GM21529 (cell line): ENCODE measurements around the gene CELA1.
"Not testable (repeated sequence)": the region's sequence is repeated elsewhere in the genome, so short reads cannot be mapped to it uniquely, and the experiment has no call there.

Experiments used
- ATAC-seq: cut with Tn5 transposase; IDR thresholded peaks from one replicate; pipeline ENCODE4 v1.9.1; 2021; ENCODE audit not compliant: unreplicated experiment

CELA1 gene

GRCh38 chr12:51318846-51319599, 27.5 kb downstream of the CELA1 start:
- ATAC-seq = no peak

- not testable (repeated sequence) for ATAC-seq
Measured at GRCh38 chr12:51318057-51318806, 28.2 kb downstream of the CELA1 start.

GRCh38 chr12:51311389-51311788, 35.1 kb downstream of the CELA1 start:
- no peak for ATAC-seq

GRCh38 chr12:51307655-51308593, 38.6 kb downstream of the CELA1 start:
- no peak for ATAC-seq

GRCh38 chr12:51306507-51306906, 40.0 kb downstream of the CELA1 start:
- no peak for ATAC-seq

- ATAC-seq = not testable (repeated sequence)
Measured at GRCh38 chr12:51300768-51301167, 45.7 kb downstream of the CELA1 start.

GRCh38 chr12:51295651-51296050, 50.8 kb downstream of the CELA1 start:
- ATAC-seq = no peak

GRCh38 chr12:51294097-51294496, 52.4 kb downstream of the CELA1 start:
- not testable (repeated sequence) for ATAC-seq

- no peak for ATAC-seq
Measured at GRCh38 chr12:51293696-51294095, 52.8 kb downstream of the CELA1 start.

GRCh38 chr12:51291603-51292513, 54.6 kb downstream of the CELA1 start:
- not testable (repeated sequence) for ATAC-seq

GRCh38 chr12:51285843-51286242, 60.6 kb downstream of the CELA1 start:
- no peak for ATAC-seq

- ATAC-seq = no peak
Measured at GRCh38 chr12:51281202-51281924, 65.1 kb downstream of the CELA1 start.
